PC-9 (cell line): Measurements from ENCODE around the gene CCL19. TPM values are rescaled to one million over a fixed set of nuclear protein-coding genes. Genes with fewer than 3 reads are reported as not detected.
"Not testable (repeated sequence)": the region's sequence is repeated elsewhere in the genome, so short reads cannot be mapped to it uniquely, and the experiment has no call there.

ENCODE experiments used
- BruUV-seq: library from RNA; stranded (reverse); fragments of 400-500 nt; replicated peaks from 2 replicates; lab custom pipeline; 2021; lab: Mats Ljungman, UMichigan
- CTCF ChIA-PET: fragments of 300-600 bp; sonication (Branson Sonifier 250); formaldehyde crosslinking; loops from one replicate; lab custom pipeline; 2022; ENCODE audit warnings: antibody characterized with exemption; lab: Charles Lee
- POLR2A ChIA-PET: fragments of 300-600 bp; sonication (Branson Sonifier 250); formaldehyde crosslinking; loops from one replicate; lab custom pipeline; 2022; ENCODE audit warnings: antibody characterized with exemption; ENCODE audit not compliant: unreplicated experiment; lab: Charles Lee
- DNase-seq, 2 experiments: peaks; one replicate each; pipeline versions ENCODE4 v3.0.0 to v3.0.0-alpha.2; 2015 to 2022; ENCODE audit warnings: mixed read lengths in 1 of 2
- H2AFZ ChIP-seq: fragments of 200-600 bp; sonication (generic); 2 replicates; pipeline ENCODE4 v1.8.1; 2017; ENCODE audit warnings: antibody characterized with exemption
- H3F3A ChIP-seq: fragments of 200-600 bp; sonication (generic); 2 replicates; pipeline ENCODE4 v1.8.1; 2017; ENCODE audit warnings: antibody characterized with exemption, mild to moderate bottlenecking, low read depth; ENCODE audit not compliant: insufficient read depth
- H3K27ac ChIP-seq: fragments of 200-600 bp; sonication (generic); 2 replicates; pipeline ENCODE4 v1.6.1; 2016; ENCODE audit warnings: mixed run types
- H3K27me3 ChIP-seq: fragments of 200-600 bp; sonication (generic); 2 replicates; pipeline ENCODE4 v1.6.1; 2016; ENCODE audit warnings: low read depth, mixed run types; ENCODE audit not compliant: insufficient read depth
- H3K36me3 ChIP-seq: fragments of 200-600 bp; sonication (generic); 2 replicates; pipeline ENCODE4 v1.6.1; 2016; ENCODE audit warnings: low read depth, mixed run types
- H3K4me1 ChIP-seq: fragments of 200-600 bp; sonication (generic); replicated peaks from 2 replicates; pipeline ENCODE4 v1.6.1; 2016; ENCODE audit warnings: mixed run types; ENCODE audit not compliant: insufficient read depth
- H3K4me2 ChIP-seq: fragments of 200-600 bp; sonication (generic); 2 replicates; pipeline ENCODE4 v1.6.1; 2017; ENCODE audit warnings: mixed run types
- H3K4me3 ChIP-seq: fragments of 200-600 bp; sonication (generic); 2 replicates; pipeline ENCODE4 v1.6.1; 2016; ENCODE audit warnings: mixed run types
- H3K79me2 ChIP-seq: fragments of 200-600 bp; sonication (generic); 2 replicates; pipeline ENCODE4 v1.6.1; 2017; ENCODE audit warnings: low read depth, mixed run types
- H3K9me2 ChIP-seq: fragments of 200-600 bp; sonication (generic); 2 replicates; pipeline ENCODE4 v1.8.1; 2017; ENCODE audit warnings: mild to moderate bottlenecking; ENCODE audit not compliant: insufficient read depth
- H3K9me3 ChIP-seq: fragments of 200-600 bp; sonication (generic); 2 replicates; pipeline ENCODE4 v1.8.1; 2016; ENCODE audit warnings: low read depth; ENCODE audit not compliant: insufficient read depth
- H4K20me1 ChIP-seq: fragments of 200-600 bp; sonication (generic); 2 replicates; pipeline ENCODE4 v1.8.1; 2017; ENCODE audit not compliant: insufficient read depth
- CTCF ChIP-seq: fragments of 200-600 bp; sonication (generic); conservative IDR thresholded peaks from 2 replicates; pipeline ENCODE4 v1.6.1; 2017; ENCODE audit warnings: mixed run types, antibody characterized with exemption, mild to moderate bottlenecking, moderate library complexity
- EZH2 ChIP-seq: fragments of 200-600 bp; sonication (generic); IDR thresholded peaks from 2 replicates; pipeline ENCODE4 v1.8.0; 2017; ENCODE audit warnings: antibody characterized with exemption, low read depth
- intact Hi-C: fragments of 100-400 bp; cut with micrococcal nuclease; formaldehyde crosslinking; loops from one replicate; pipeline ENCODE4 v1.10.0; 2022; ENCODE audit not compliant: unreplicated experiment
- total RNA-seq: library from RNA; stranded (reverse); gene quantifications from 2 replicates; pipeline ENCODE4 v1.2.3, GENCODE V29; 2021

The CCL19 gene
- total RNA-seq, 1 experiment from 2014 or later, result not detected

GRCh38 chr9:34723141-34723540 lies 32.1 kb upstream of the CCL19 start:
- no peak for DNase-seq
- Histone ChIP-seq H3K4me3 (no peak overlapping the region), H3F3A (no peaks in the 10 kb centered on the region), H3K9me2 (no peaks in the 10 kb centered on the region), H4K20me1 (no peaks in the 10 kb centered on the region), H3K9me3 (no peaks in the 10 kb centered on the region), H3K4me2 (no peak overlapping the region), H3K27me3 (no peaks in the 10 kb centered on the region), H3K27ac (no peak overlapping the region), H3K4me1 (no peaks in the 10 kb centered on the region), H3K79me2 (no peaks in the 10 kb centered on the region), H2AFZ (no peak overlapping the region), H3K36me3 (no peaks in the 10 kb centered on the region)
- ChIA-PET POLR2A (no interaction called here), CTCF (no interaction called here)
- intact Hi-C loops, result no loop called here
- no TSS peak for BruUV-seq
- no peak for TF ChIP-seq EZH2

- BruUV-seq, H3K27me3 ChIP-seq, H4K20me1 ChIP-seq, H3K4me3 ChIP-seq, DNase-seq, H2AFZ ChIP-seq, H3K4me2 ChIP-seq, intact Hi-C loops, H3K9me3 ChIP-seq, H3F3A ChIP-seq, H3K4me1 ChIP-seq, H3K36me3 ChIP-seq, H3K79me2 ChIP-seq, H3K9me2 ChIP-seq, H3K27ac ChIP-seq, CTCF ChIA-PET, POLR2A ChIA-PET: not testable (repeated sequence)
Measured at GRCh38 chr9:34719769-34720025, 28.6 kb upstream of the CCL19 start.

- H3K27me3 ChIP-seq, result no peaks in the 10 kb centered on the region
- no peak overlapping the region for H3K4me3 ChIP-seq
- TF ChIP-seq EZH2 (no peak), CTCF (no peak)
- H4K20me1 ChIP-seq, result no peaks in the 10 kb centered on the region
- no peak overlapping the region for H3K27ac ChIP-seq
- intact Hi-C loops, result no loop called here
- POLR2A ChIA-PET, result interaction anchor here (0.6 kb wide), 1 partner anchor 81 kb away, joined by 4 read pairs; no protein-coding TSS in a partner anchor
- H3K79me2 ChIP-seq, result no peaks in the 10 kb centered on the region
- H2AFZ ChIP-seq, result no peak overlapping the region
- CTCF ChIA-PET, result no interaction called here
- no peaks in the 10 kb centered on the region for H3K4me1 ChIP-seq
- BruUV-seq, result no TSS peak
- no peak for DNase-seq
- H3K9me2 ChIP-seq, result no peaks in the 10 kb centered on the region
- H3K4me2 ChIP-seq, result no peak overlapping the region
- no peaks in the 10 kb centered on the region for H3F3A ChIP-seq
- no peaks in the 10 kb centered on the region for H3K36me3 ChIP-seq
- H3K9me3 ChIP-seq, result no peaks in the 10 kb centered on the region
Measured at GRCh38 chr9:34719021-34719768, 28.1 kb upstream of the CCL19 start.

GRCh38 chr9:34717996-34718614 lies 27.0 kb upstream of the CCL19 start:
- TF ChIP-seq EZH2 (no peak), CTCF (no peak)
- Histone ChIP-seq H3F3A (no peaks in the 10 kb centered on the region), H3K9me2 (no peaks in the 10 kb centered on the region), H3K36me3 (no peaks in the 10 kb centered on the region), H2AFZ (no peak overlapping the region), H3K27me3 (no peaks in the 10 kb centered on the region), H3K9me3 (no peaks in the 10 kb centered on the region), H3K4me3 (no peak overlapping the region), H3K27ac (no peak overlapping the region), H3K79me2 (no peaks in the 10 kb centered on the region), H4K20me1 (no peaks in the 10 kb centered on the region), H3K4me2 (no peak overlapping the region), H3K4me1 (no peaks in the 10 kb centered on the region)
- BruUV-seq, result no TSS peak
- CTCF ChIA-PET, result no interaction called here
- POLR2A ChIA-PET, result interaction anchor here (0.6 kb wide), 1 partner anchor 80 kb away, joined by 4 read pairs; no protein-coding TSS in a partner anchor
- intact Hi-C loops, result no loop called here
- DNase-seq, result no peak
